ENCODE measurements around the gene LAMA4.

LAMA4 gene

GRCh38 chr6:112243861-112244827 lies 10.2 kb downstream of the LAMA4 start (continued):
- TF ChIP-seq TSHZ2 (CRISPR knock-in tag; IDR thresholded peaks at IDR 0.05) (no peak), ZFP3 (CRISPR knock-in tag; IDR thresholded peaks at IDR 0.05) (no peak)
- TF ChIP-seq, protein P1, sequence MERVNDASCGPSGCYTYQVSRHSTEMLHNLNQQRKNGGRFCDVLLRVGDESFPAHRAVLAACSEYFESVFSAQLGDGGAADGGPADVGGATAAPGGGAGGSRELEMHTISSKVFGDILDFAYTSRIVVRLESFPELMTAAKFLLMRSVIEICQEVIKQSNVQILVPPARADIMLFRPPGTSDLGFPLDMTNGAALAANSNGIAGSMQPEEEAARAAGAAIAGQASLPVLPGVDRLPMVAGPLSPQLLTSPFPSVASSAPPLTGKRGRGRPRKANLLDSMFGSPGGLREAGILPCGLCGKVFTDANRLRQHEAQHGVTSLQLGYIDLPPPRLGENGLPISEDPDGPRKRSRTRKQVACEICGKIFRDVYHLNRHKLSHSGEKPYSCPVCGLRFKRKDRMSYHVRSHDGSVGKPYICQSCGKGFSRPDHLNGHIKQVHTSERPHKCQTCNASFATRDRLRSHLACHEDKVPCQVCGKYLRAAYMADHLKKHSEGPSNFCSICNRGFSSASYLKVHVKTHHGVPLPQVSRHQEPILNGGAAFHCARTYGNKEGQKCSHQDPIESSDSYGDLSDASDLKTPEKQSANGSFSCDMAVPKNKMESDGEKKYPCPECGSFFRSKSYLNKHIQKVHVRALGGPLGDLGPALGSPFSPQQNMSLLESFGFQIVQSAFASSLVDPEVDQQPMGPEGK (CRISPR knock-in tag; IDR thresholded peaks at IDR 0.05; ENCODE audit: borderline replicate concordance) = no peak

GRCh38 chr6:112241820-112242429 lies 12.4 kb downstream of the LAMA4 start:
- TF ChIP-seq ARNTL (CRISPR knock-in tag; IDR thresholded peaks at IDR 0.05; ENCODE audit: borderline replicate concordance, low read depth) (no peak), ZNF8 (CRISPR knock-in tag; IDR thresholded peaks at IDR 0.05) (no peak), BACH2 (CRISPR knock-in tag; IDR thresholded peaks at IDR 0.05; ENCODE audit: borderline replicate concordance) (no peak), GLIS3 (CRISPR knock-in tag; IDR thresholded peaks at IDR 0.05) (no peak), ZFP30 (CRISPR knock-in tag; IDR thresholded peaks at IDR 0.05) (no peak), SNAI2 (CRISPR knock-in tag; IDR thresholded peaks at IDR 0.05) (no peak), TSHZ2 (CRISPR knock-in tag; IDR thresholded peaks at IDR 0.05) (no peak), OSR1 (CRISPR knock-in tag; IDR thresholded peaks at IDR 0.05) (no peak), ISL1 (CRISPR knock-in tag; IDR thresholded peaks at IDR 0.05) (no peak), ZNF565 (CRISPR knock-in tag; conservative IDR thresholded peaks at IDR 0.05; ENCODE audit: low read depth) (no peak), PPARA (CRISPR knock-in tag; IDR thresholded peaks at IDR 0.05; ENCODE audit: borderline replicate concordance) (no peak), TOX (CRISPR knock-in tag; IDR thresholded peaks at IDR 0.05; ENCODE audit: borderline replicate concordance) (no peak), ZC3H10 (CRISPR knock-in tag; IDR thresholded peaks at IDR 0.05) (no peak)
- TF ChIP-seq, protein P1 (CRISPR knock-in tag; IDR thresholded peaks at IDR 0.05; ENCODE audit: borderline replicate concordance) = no peak
- no peak for ATAC-seq

DNA sequence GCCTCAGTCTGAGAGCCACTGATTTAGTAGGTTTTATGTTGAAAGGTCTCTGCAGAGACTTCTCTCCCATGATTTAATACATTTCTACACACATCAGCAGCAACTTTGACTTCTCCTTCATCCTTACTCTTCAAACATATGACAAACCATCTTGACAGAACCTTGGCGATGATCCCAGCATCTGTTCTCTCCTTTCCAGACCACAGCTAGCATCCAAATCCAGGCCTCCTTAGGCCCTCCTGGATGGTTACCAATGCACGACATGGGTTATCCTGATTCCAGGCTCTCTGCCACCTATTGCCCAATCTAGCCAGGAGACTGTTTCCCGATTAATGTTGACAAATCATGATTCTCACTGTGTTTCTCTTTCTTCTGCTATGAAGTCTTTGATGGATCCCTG lies 16.8 kb downstream of the LAMA4 start:
- no peak for TF ChIP-seq TCF4 (CRISPR knock-in tag; IDR thresholded peaks at IDR 0.05; ENCODE audit: borderline replicate concordance)
- no peak for TF ChIP-seq PPARA (CRISPR knock-in tag; IDR thresholded peaks at IDR 0.05; ENCODE audit: borderline replicate concordance)
- no peak for TF ChIP-seq ZFP30 (CRISPR knock-in tag; IDR thresholded peaks at IDR 0.05)
- no peak for TF ChIP-seq POU6F1 (CRISPR knock-in tag; IDR thresholded peaks at IDR 0.05; ENCODE audit: borderline replicate concordance, low read depth)
- no peak for TF ChIP-seq CREB5 (CRISPR knock-in tag; IDR thresholded peaks at IDR 0.05; ENCODE audit: low read depth)
- TF ChIP-seq, protein P2, sequence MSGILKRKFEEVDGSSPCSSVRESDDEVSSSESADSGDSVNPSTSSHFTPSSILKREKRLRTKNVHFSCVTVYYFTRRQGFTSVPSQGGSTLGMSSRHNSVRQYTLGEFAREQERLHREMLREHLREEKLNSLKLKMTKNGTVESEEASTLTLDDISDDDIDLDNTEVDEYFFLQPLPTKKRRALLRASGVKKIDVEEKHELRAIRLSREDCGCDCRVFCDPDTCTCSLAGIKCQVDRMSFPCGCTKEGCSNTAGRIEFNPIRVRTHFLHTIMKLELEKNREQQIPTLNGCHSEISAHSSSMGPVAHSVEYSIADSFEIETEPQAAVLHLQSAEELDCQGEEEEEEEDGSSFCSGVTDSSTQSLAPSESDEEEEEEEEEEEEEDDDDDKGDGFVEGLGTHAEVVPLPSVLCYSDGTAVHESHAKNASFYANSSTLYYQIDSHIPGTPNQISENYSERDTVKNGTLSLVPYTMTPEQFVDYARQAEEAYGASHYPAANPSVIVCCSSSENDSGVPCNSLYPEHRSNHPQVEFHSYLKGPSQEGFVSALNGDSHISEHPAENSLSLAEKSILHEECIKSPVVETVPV (CRISPR knock-in tag; IDR thresholded peaks at IDR 0.05) = no peak
- TF ChIP-seq ARNTL (CRISPR knock-in tag; IDR thresholded peaks at IDR 0.05; ENCODE audit: borderline replicate concordance, low read depth) = no peak
- no peak for TF ChIP-seq ISL1 (CRISPR knock-in tag; IDR thresholded peaks at IDR 0.05)
- TF ChIP-seq TOX (CRISPR knock-in tag; IDR thresholded peaks at IDR 0.05; ENCODE audit: borderline replicate concordance) = no peak
- TF ChIP-seq ZNF8 (CRISPR knock-in tag; IDR thresholded peaks at IDR 0.05) = no peak
- no peak for TF ChIP-seq BACH2 (CRISPR knock-in tag; IDR thresholded peaks at IDR 0.05; ENCODE audit: borderline replicate concordance)
- TF ChIP-seq ESRRG (CRISPR knock-in tag; IDR thresholded peaks at IDR 0.05) = no peak
- no peak for ATAC-seq

Data from SK-N-SH treated with all-trans-retinoic acid at 6 μM for 48 hours (cell line).